RWPE2 (cell line): Measurements from ENCODE around the gene PKM.
A peak's percentile ranks its signal among the peaks of the same experiment; 100 is the strongest.

ENCODE experiments used
- ATAC-seq: fragments of 200-7000 bp; cut with Tn5 transposase; 3 replicates; pipeline ENCODE4 v1.9.1; 2021; ENCODE audit warnings: low read depth
- DNase-seq: peaks from one replicate; pipeline ENCODE4 v3.0.0-alpha.2; 2020; ENCODE audit warnings: low spot score
- H3K27ac ChIP-seq: fragments of 450-650 bp; 2 replicates; pipeline ENCODE4 v1.5.1; 2017; ENCODE audit warnings: mild to moderate bottlenecking; ENCODE audit not compliant: poor library complexity, severe bottlenecking
- H3K27me3 ChIP-seq: fragments of 250-450 bp; sonication (Bioruptor Pico); 2 replicates; pipeline ENCODE4 v1.5.1; 2021; ENCODE audit warnings: mild to moderate bottlenecking, moderate library complexity; ENCODE audit not compliant: insufficient read depth, poor library complexity, severe bottlenecking
- H3K36me3 ChIP-seq: fragments of 250-450 bp; sonication (Bioruptor Pico); 2 replicates; pipeline ENCODE4 v1.5.1; 2020; ENCODE audit warnings: low read depth, mild to moderate bottlenecking, moderate library complexity
- H3K4me1 ChIP-seq: fragments of 250-450 bp; sonication (Bioruptor Pico); 2 replicates; pipeline ENCODE4 v1.5.1; 2021; ENCODE audit warnings: mild to moderate bottlenecking, moderate library complexity; ENCODE audit not compliant: insufficient read depth, poor library complexity, severe bottlenecking
- H3K4me3 ChIP-seq: fragments of 250-450 bp; sonication (Bioruptor Pico); 2 replicates; pipeline ENCODE4 v1.5.1; 2021; ENCODE audit warnings: mild to moderate bottlenecking, moderate library complexity; ENCODE audit not compliant: severe bottlenecking
- H3K9me3 ChIP-seq: fragments of 250-450 bp; sonication (Bioruptor Pico); 2 replicates; pipeline ENCODE4 v1.5.1; 2021; ENCODE audit warnings: mild to moderate bottlenecking, moderate library complexity; ENCODE audit not compliant: severe bottlenecking
- TF ChIP-seq, protein P1 (sequence below): fragments of 450-650 bp; IDR thresholded peaks from one replicate; pipeline ENCODE4 v1.5.1; 2017; ENCODE audit warnings: mild to moderate bottlenecking, moderate library complexity; ENCODE audit not compliant: poor library complexity, severe bottlenecking

Gene PKM

DNA sequence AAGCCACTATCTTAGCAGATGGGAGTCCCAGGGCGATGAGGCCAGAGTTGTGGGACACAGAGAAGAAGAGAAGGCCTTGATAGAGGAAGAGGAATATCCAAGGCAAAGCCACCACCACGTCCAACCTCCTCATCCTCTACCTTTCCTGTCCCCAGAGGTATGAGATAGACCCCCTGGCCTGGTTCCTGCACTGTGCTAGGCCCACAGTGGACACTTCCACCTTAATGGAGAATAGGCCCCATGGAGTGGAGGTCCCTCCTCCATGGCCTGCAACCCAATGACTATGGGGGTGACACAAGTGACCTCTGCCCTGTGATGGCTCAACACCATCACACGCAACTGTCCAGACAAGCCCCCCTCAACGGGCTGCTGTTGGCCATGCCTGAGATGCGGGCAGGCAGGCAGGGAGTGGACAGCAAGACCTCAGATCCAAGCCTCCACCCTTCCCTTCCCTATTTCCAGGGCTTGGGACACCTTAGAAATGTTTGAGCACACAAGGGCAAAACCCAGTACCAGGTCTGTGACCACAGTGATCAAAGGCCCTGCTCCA is 70.2 kb downstream of the PKM start:
- ATAC-seq (no peak), DNase-seq (no peak)
- Histone ChIP-seq H3K4me1 (peaks cover 7% of the 10 kb centered on the region), H3K9me3 (no peaks in the 10 kb centered on the region), H3K27me3 (no peaks in the 10 kb centered on the region), H3K27ac (no peak overlapping the region), H3K4me3 (no peak overlapping the region), H3K36me3 (no peaks in the 10 kb centered on the region)
- TF ChIP-seq, protein P1, sequence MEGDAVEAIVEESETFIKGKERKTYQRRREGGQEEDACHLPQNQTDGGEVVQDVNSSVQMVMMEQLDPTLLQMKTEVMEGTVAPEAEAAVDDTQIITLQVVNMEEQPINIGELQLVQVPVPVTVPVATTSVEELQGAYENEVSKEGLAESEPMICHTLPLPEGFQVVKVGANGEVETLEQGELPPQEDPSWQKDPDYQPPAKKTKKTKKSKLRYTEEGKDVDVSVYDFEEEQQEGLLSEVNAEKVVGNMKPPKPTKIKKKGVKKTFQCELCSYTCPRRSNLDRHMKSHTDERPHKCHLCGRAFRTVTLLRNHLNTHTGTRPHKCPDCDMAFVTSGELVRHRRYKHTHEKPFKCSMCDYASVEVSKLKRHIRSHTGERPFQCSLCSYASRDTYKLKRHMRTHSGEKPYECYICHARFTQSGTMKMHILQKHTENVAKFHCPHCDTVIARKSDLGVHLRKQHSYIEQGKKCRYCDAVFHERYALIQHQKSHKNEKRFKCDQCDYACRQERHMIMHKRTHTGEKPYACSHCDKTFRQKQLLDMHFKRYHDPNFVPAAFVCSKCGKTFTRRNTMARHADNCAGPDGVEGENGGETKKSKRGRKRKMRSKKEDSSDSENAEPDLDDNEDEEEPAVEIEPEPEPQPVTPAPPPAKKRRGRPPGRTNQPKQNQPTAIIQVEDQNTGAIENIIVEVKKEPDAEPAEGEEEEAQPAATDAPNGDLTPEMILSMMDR, result no peak

DNA sequence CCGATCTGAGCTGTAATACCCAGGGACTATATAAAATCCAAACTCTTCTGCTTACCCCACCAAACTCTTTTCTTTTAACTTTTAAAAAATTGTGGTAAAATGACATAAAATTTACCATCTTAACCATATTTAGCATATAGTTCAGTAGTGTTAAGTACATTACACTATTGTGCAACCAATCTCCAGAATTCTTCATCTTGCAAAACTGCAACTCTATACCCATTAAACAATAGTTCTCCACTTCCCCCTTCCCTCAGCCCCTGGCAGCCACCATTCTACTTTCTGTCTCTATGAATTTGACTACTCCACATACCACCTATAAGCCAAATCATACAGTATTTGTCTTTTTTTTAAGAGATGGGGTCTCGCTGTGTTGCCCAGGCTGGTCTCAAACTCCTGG is 74.1 kb downstream of the PKM start:
- Histone ChIP-seq H3K27ac (peak overlapping the region; percentile 84), H3K4me3 (no peak overlapping the region), H3K4me1 (peaks cover 21% of the 10 kb centered on the region), H3K27me3 (no peaks in the 10 kb centered on the region), H3K9me3 (no peaks in the 10 kb centered on the region), H3K36me3 (no peaks in the 10 kb centered on the region)
- ATAC-seq, result no peak
- DNase-seq, result no peak
- TF ChIP-seq, protein P1, result no peak

DNA sequence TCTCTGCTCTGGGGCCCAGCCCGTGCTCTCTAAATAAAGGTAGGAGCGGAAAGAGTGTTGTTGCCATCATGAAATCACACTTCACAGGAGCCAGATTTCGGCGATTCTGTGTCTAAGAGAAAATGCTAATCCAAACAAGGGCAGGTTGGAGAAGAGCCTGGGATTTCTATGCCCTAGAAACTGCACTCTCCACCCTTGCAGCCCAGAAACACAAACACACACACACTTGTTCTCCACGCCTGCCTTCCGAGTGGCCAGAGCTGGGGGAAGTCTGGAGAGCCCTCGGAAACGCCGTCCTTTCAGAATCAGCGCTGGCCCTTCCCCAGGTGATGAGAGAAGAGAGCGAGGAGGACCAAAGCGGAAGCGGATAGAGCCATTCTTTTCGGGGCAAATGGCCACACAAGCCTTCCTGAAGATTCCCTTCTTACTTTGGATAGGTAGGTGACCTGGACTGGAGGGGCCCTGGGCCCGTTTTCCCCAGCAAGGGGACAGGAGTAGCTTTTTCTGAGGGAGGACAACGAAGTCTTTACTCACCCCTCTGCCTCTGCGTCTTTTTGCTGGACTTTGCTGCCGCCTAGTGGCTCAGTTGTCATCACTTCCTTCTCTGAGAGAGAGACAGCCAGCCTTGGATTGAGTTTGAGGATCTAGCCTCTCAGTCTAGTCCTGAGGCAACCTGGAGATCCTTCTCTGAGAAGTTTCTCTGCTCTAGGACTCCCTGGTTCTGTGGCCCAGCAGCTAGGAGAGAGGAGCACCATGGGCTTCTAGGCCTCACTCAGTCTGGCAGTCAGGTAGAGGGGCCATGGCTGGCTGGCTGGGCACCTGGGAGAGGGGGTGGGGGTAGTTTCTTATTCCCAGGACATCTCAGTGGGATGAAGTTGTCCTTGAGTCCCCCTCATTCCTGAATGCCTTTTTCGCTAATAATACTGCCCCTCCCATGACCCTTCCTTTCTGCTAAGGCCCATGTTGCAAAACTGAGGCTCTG is 75.1 kb downstream of the PKM start:
- DNase-seq (peak; percentile 81), ATAC-seq (peak; percentile 85)
- Histone ChIP-seq H3K4me3 (peak overlapping the region; percentile 10), H3K27ac (peak overlapping the region; percentile 84), H3K36me3 (no peaks in the 10 kb centered on the region), H3K27me3 (no peaks in the 10 kb centered on the region), H3K4me1 (peaks cover 21% of the 10 kb centered on the region), H3K9me3 (no peaks in the 10 kb centered on the region)
- TF ChIP-seq, protein P1, result peak; percentile 99

DNA sequence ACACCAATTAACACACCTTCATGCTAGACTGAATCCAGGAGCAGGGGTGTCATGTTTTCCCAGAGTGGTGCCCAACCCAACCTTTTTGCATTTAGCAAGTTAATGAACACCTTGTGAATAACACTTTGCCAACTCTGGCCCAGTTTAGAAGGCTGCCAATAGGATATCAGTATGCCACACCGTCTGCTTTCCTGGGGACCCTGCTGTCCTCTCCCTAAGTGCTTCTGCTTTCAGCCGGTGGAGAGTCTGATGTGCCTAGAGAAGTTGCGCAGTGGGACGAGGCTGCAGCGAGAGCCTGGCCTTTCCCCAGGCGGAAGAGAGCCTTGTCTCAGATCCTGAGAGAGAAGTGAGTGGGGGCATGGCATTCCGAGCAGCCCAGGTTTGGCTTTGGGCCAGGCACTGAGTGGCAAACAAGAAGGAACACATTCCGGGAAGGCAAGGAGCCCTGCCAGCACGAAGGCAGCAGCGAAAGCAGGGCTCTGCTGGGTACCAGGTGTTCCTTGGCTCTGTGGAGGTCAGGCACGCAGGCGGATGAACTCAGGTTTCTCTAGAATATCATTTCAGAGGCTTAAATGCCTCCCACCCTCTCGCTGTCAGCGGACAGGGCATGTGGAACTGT is 75.9 kb downstream of the PKM start:
- DNase-seq, result peak; percentile 98

More for the DNA sequence above, 75.9 kb downstream of the PKM start:
- peak; percentile 78 for ATAC-seq
- H3K4me3 ChIP-seq, result peak overlapping the region; percentile 10
- peaks cover 21% of the 10 kb centered on the region for H3K4me1 ChIP-seq
- peak overlapping the region; percentile 84 for H3K27ac ChIP-seq
- no peaks in the 10 kb centered on the region for H3K36me3 ChIP-seq
- TF ChIP-seq, protein P1, result no peak
- H3K9me3 ChIP-seq, result no peaks in the 10 kb centered on the region
- H3K27me3 ChIP-seq, result no peaks in the 10 kb centered on the region
